HG03097 (cell line): Measurements from ENCODE around the gene CDC42EP1.
A peak's percentile ranks its signal among the peaks of the same experiment; 100 is the strongest.
"Not testable (repeated sequence)": the region's sequence is repeated elsewhere in the genome, so short reads cannot be mapped to it uniquely, and the experiment has no call there.

Experiments used
- ATAC-seq: cut with Tn5 transposase; IDR thresholded peaks from one replicate; pipeline ENCODE4 v1.9.1; 2021; ENCODE audit not compliant: unreplicated experiment, low FRiP score

CDC42EP1 gene

GRCh38 chr22:37575490-37576003 is 15.3 kb downstream of the CDC42EP1 start:
- no peak for ATAC-seq

GRCh38 chr22:37578002-37578401 is 17.7 kb downstream of the CDC42EP1 start:
- no peak for ATAC-seq

GRCh38 chr22:37581504-37581903 is 21.2 kb downstream of the CDC42EP1 start:
- no peak for ATAC-seq

GRCh38 chr22:37582526-37582925 is 22.2 kb downstream of the CDC42EP1 start:
- ATAC-seq, result no peak

- ATAC-seq, result no peak
These were observed 28.4 kb downstream of the CDC42EP1 start for GRCh38 chr22:37588546-37589215.

- ATAC-seq, result no peak
These were observed 29.4 kb downstream of the CDC42EP1 start for GRCh38 chr22:37589636-37590035.

GRCh38 chr22:37591081-37591480 is 30.8 kb downstream of the CDC42EP1 start:
- ATAC-seq, result not testable (repeated sequence)

GRCh38 chr22:37591823-37592404 is 31.6 kb downstream of the CDC42EP1 start:
- no peak for ATAC-seq

GRCh38 chr22:37594237-37594636 is 34.0 kb downstream of the CDC42EP1 start:
- ATAC-seq, result no peak

- no peak for ATAC-seq
These were observed 38.9 kb downstream of the CDC42EP1 start for GRCh38 chr22:37599153-37599552.

- ATAC-seq, result no peak
These were observed 40.9 kb downstream of the CDC42EP1 start for GRCh38 chr22:37601203-37601539.

GRCh38 chr22:37601540-37602442 is 41.5 kb downstream of the CDC42EP1 start:
- ATAC-seq, result no peak

GRCh38 chr22:37602546-37603277 is 42.4 kb downstream of the CDC42EP1 start:
- not testable (repeated sequence) for ATAC-seq

- no peak for ATAC-seq
These were observed 43.8 kb downstream of the CDC42EP1 start for GRCh38 chr22:37604074-37604473.

- no peak for ATAC-seq
These were observed 44.6 kb downstream of the CDC42EP1 start for GRCh38 chr22:37604875-37605274.

GRCh38 chr22:37607010-37607934 is 47.0 kb downstream of the CDC42EP1 start:
- peak; percentile 35 for ATAC-seq

GRCh38 chr22:37607935-37608476 is 47.7 kb downstream of the CDC42EP1 start:
- no peak for ATAC-seq

GRCh38 chr22:37608477-37609239 is 48.4 kb downstream of the CDC42EP1 start, which contains the start of gene GGA1:
Gene GGA1, plus strand, starts transcription at chr22:37608834. Its CDS starts 27 bp downstream, at chr22:37608861.
- peak; percentile 78 for ATAC-seq
